KBM-7 (cell line): Measurements from ENCODE around the gene TTLL5.

Experiments
- DNase-seq: peaks from one replicate; pipeline ENCODE4 v3.0.0-alpha.2; 2015
- in situ Hi-C: fragments of 300-500 bp; cut with MboI; formaldehyde crosslinking; loops from 2 replicates; pipeline ENCODE4 v1.14.3; 2020; ENCODE audit warnings: low sequenced_read_pairs, low pct_unique_long_range_greater_than_20kb, mixed read lengths

The TTLL5 gene

DNA sequence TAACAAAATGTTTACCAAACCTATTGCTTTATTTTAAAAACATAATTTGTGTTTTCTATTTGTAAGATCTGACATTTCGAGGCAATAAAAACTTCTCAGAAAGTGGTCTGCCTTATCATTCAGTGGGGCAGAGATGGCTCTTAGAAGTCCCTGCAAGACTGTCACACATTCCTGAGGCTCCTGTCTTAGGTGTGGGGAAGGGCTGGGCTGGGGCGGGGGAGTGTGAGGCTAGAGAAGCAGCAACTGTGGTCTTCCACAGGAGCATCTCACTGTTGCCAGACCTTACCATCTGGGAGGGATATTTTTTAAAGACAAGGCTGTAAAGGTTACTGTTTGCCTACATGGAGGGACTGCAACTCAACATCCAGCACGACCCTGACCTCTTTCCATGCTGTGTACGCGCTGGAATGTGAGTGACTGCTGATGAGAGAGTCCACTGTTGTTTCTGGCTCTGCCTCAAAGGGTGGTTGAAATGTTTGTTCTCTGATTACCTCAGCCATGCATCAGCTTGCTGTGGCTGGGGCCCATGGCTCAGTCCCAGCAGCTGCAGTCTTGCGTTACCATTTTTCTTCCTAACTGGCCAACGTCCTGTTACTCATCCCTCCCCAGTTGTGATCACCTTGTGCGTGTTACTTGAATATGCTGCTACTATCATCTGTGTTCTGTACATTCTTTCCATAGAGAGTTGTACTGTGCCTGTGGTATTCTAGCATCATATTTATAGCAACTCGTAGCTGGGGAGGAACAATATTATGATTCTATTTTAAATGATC, 12.8 kb upstream of the TTLL5 start:
- in situ Hi-C loops: loop anchor here (10.0 kb wide), 1 partner anchor 73 kb away; the partner anchor contains the start of gene FLVCR2
- DNase-seq: no peak

- DNase-seq: no peak
- in situ Hi-C loops: loop anchor here (10.0 kb wide), 1 partner anchor 75 kb away; the partner anchor contains the start of gene FLVCR2
These were observed 11.7 kb upstream of the TTLL5 start for GRCh38 chr14:75649337-75649736.

GRCh38 chr14:75649773-75650172, 11.3 kb upstream of the TTLL5 start:
- no peak for DNase-seq
- in situ Hi-C loops: loop anchor here (10.0 kb wide), 1 partner anchor 75 kb away; the partner anchor contains the start of gene FLVCR2

DNA sequence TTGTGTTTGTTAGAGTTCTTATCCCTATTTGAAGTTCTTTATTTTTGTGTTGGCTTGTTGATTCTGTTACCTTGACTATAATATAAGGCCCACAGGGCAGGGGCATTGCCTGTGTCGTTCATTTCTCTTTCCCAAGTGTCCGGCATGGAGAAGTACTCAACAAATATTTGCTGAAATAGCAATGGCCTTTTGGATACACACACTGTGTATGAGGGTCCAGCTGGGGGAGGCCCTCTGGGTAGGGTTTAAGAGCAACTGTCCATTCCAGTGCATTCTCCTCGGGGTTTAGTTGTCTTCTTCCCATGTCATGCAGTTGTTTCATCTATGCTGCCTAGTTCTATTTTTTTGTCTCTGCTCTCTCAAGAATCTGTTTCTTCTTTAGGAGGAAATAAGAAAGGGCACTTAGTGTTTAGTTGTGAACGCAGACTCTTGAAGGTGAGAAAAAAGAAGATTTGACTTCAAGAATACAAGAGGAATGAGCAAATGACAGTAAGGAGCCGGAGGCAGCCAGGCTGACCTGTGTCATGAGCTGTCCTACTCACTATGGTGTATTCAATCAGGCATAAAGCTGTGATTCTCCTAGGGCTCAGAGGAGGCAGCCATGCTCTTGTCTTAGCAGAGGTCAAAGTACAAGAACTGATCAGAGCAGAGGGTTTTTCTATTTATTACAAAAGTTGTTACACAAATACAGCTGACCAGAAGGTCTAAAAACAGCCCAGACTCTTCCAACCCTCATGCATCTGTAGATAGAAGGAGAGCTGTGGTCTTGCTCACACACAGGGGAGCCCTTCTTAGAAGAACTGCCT, 10.6 kb upstream of the TTLL5 start:
- in situ Hi-C loops: no loop called here

DNA sequence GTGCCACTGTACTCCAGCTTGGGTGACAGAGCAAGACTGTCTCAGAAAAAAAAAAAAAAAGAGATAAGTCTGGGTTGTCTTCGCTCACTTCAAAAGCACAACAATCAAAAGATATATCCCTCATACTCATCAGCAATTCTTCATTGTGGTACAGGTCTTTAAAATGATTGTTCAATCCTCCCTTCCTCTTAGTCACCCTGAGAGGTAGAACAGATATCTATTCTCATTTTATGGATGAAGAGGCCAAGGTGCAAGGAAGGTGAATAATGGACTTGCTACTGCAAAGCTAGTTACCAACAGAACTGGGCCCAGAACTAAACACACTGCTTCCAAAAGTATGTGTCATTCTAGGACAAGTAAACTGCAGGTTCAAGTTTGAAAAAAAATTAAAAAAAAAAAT, 7.5 kb upstream of the TTLL5 start:
- in situ Hi-C loops: no loop called here
- DNase-seq: no peak

More for the DNA sequence above, 10.6 kb upstream of the TTLL5 start:
- DNase-seq: no peak

DNA sequence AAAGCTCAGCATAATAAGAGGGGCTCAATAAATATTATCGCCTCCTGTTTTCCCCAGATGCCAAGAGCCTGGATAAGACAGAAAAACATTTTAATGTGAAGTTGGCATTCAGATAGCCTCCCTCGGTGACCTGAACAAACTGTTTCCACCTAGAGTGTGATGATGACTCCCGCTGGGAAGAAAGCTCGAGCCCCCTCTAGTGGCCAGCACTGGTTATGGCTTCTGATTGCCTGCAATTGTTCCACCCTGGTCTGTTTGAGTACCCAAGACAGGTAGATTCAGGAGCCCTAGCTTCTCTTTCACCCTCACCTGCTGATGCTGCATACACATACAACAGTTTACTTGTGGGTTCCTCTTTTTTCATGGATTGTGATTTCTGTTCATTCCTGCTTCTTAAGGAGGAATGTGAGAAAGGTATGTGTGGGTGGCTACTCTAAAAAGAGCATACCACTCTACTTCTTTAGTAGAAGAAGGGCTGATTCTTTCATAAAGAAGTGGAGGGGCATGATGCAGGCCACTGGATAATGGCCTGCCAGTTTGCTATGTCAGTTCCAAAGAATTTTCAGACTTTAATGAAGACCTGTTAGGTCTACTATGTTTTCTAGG, 6.8 kb upstream of the TTLL5 start:
- peak; percentile 85 for DNase-seq
- in situ Hi-C loops: no loop called here

- in situ Hi-C loops: no loop called here
- no peak for DNase-seq
These were observed 5.8 kb upstream of the TTLL5 start for GRCh38 chr14:75655235-75655634.

- no peak for DNase-seq
- in situ Hi-C loops: no loop called here
These were observed 3.7 kb upstream of the TTLL5 start for GRCh38 chr14:75657331-75657730.

- no peak for DNase-seq
- in situ Hi-C loops: no loop called here
These were observed 2.1 kb upstream of the TTLL5 start for GRCh38 chr14:75658957-75659356.

GRCh38 chr14:75660238-75660629, 812 bp upstream of the TTLL5 start:
- in situ Hi-C loops: no loop called here
- DNase-seq: peak; percentile 5

GRCh38 chr14:75661499-75661814, 411 bp downstream of the TTLL5 start:
- DNase-seq: no peak
- in situ Hi-C loops: no loop called here

GRCh38 chr14:75662966-75663365, 1.9 kb downstream of the TTLL5 start:
- in situ Hi-C loops: no loop called here
- DNase-seq: no peak

- no peak for DNase-seq
- in situ Hi-C loops: no loop called here
These were observed 6.2 kb downstream of the TTLL5 start for GRCh38 chr14:75667099-75667765.

DNA sequence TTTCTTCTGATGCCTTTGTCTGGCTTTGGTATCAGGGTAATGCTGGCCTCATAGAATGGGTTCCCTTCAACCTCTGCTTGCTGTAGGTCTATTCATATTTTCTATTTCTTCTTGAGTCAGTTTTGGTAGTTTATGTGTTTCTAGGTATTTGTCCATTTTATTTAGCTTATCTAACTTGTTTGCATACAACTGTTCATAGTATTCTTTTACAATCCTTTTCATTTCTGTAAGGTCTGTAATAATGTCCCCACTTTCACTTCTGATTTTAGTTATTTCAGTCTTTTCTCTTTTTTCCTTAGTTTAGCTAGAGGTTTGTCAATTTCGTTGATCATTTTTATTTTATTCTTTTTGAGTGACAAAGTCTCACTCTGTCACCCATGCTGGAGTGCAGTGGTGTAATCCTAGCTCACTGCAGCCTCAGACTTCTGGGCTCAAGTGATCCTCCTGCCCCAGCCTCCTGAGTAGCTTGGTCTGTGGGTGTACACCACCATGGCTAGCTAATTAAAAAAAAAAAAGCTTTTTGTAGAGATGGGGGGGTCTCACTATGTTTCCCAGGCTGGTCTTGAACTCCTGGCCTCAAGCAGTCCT, 11.7 kb downstream of the TTLL5 start:
- in situ Hi-C loops: no loop called here
- no peak for DNase-seq

DNA sequence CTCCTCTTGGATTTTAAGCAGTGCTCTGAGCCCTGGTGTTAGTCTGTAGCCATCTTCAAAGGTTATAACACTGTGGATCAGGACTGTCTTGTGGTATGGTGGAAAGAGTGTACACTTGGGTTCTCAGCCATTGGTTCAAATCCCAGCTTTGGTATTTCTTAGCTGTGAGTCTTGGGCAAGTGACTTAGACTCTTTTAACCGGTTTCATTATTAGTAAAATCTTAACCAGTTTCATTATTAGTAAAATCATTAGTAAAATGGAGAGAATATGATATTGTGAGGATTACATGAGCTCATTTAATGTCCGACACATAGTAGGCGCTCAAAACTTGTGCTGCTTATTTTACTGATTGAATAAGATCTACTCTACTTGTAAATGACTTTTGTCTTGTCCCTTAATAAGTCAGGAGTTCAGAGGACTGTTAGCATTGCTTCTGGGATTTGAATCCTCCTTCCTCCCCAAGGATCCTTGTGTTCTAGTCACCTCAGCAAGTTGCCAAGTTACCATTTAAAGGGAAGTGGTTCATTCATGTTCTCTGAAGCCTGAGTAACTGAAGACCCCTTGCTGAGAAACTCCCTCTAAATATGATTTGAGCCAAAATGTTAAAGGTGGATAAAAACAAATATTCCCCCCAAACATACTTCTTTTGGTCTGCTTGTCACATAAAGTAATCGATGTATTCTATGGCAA, 12.4 kb downstream of the TTLL5 start:
- in situ Hi-C loops: no loop called here
- DNase-seq: no peak

GRCh38 chr14:75675265-75675960, 14.4 kb downstream of the TTLL5 start:
- peak; percentile 46 for DNase-seq
- in situ Hi-C loops: no loop called here

GRCh38 chr14:75685910-75686309, 24.9 kb downstream of the TTLL5 start:
- no peak for DNase-seq
- in situ Hi-C loops: no loop called here

DNA sequence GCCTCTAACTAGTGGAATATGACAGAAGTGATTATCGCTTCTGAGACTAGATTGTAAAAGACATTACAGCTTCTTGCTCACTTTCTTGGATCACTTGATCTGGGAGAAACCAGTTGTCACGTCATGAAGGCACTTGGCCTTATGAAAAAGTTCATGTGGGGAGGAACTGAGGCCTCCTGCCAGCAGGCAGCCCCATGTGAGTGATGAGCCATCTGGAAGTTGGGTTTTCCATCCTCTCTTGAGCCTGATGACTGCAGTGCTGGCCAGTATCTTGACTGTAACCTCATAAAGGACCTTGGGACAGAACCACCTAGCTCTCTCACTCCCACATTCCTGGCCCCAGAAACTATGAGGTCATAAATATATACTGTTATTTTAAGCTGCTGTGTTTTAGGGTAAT, 28.0 kb downstream of the TTLL5 start:
- DNase-seq: no peak
- in situ Hi-C loops: no loop called here
